IMR-90 (cell line): ENCODE data around the gene HCRTR1. TPM values are rescaled to one million over a fixed set of nuclear protein-coding genes. Genes with fewer than 3 reads are reported as not detected.
A peak's percentile ranks its signal among the peaks of the same experiment; 100 is the strongest.

Experiments used
- ATAC-seq: fragments of 200-7000 bp; cut with Tn5 transposase; 2 replicates; pipeline ENCODE4 v1.9.1; 2020; ENCODE audit warnings: low read depth, mild to moderate bottlenecking, moderate library complexity
- BruUV-seq: library from RNA; stranded (reverse); fragments of 400-500 nt; replicated peaks from 2 replicates; lab custom pipeline; 2021; lab: Mats Ljungman, UMichigan
- CTCF ChIA-PET: fragments of 300-600 bp; formaldehyde crosslinking; extraction: SDS; loops from one replicate; lab custom pipeline; 2021; ENCODE audit warnings: antibody characterized with exemption; lab: Yijun Ruan, JAX
- POLR2A ChIA-PET: fragments of 300-600 bp; sonication (Branson Sonifier 250); formaldehyde crosslinking; loops from one replicate; lab custom pipeline; 2022; ENCODE audit warnings: antibody characterized with exemption; ENCODE audit not compliant: unreplicated experiment; lab: Charles Lee
- DNase-seq: peaks from one replicate; pipeline ENCODE4 v3.0.0; 2013
- H2AFZ ChIP-seq: replicated peaks from 2 replicates; pipeline ENCODE3; 2013; ENCODE audit warnings: low read length, mild to moderate bottlenecking; ENCODE audit not compliant: poor library complexity
- H2AK5ac ChIP-seq: 2 replicates; pipeline ENCODE4 v1.6.1; 2013; ENCODE audit warnings: low read depth, low read length, inconsistent platforms
- H2AK9ac ChIP-seq: replicated peaks from 2 replicates; pipeline ENCODE3; 2013; ENCODE audit warnings: mild to moderate bottlenecking, low read depth, low read length, moderate library complexity; ENCODE audit not compliant: poor library complexity
- H2BK120ac ChIP-seq: 2 replicates; pipeline ENCODE4 v1.6.1; 2013; ENCODE audit warnings: low read depth, low read length, inconsistent platforms
- H2BK15ac ChIP-seq: 3 replicates; pipeline ENCODE4 v1.6.1; 2013; ENCODE audit warnings: low read depth, low read length, inconsistent platforms
- H2BK20ac ChIP-seq: 2 replicates; pipeline ENCODE4 v1.6.1; 2013; ENCODE audit warnings: low read depth, mild to moderate bottlenecking, inconsistent platforms, low read length, moderate library complexity
- H2BK5ac ChIP-seq: 2 replicates; pipeline ENCODE4 v1.6.1; 2013; ENCODE audit warnings: mild to moderate bottlenecking, low read depth, low read length, inconsistent platforms; ENCODE audit not compliant: poor library complexity, severe bottlenecking
- H3K14ac ChIP-seq: replicated peaks from 2 replicates; pipeline ENCODE4 v1.6.1; 2013; ENCODE audit warnings: low read depth, low read length, inconsistent platforms
- H3K18ac ChIP-seq: 2 replicates; pipeline ENCODE4 v1.6.1; 2013; ENCODE audit warnings: low read depth, low read length, control low read depth
- H3K23ac ChIP-seq: 2 replicates; pipeline ENCODE4 v1.6.1; 2013; ENCODE audit warnings: low read depth, low read length, inconsistent platforms
- H3K27ac ChIP-seq: 2 replicates; pipeline ENCODE4 v1.5.1; 2013; ENCODE audit warnings: mild to moderate bottlenecking, control low read depth, low read length; ENCODE audit not compliant: insufficient read depth
- H3K27me3 ChIP-seq: 2 replicates; pipeline ENCODE4 v1.6.1; 2013; ENCODE audit warnings: low read length; ENCODE audit not compliant: control insufficient read depth, insufficient read depth
- H3K36me3 ChIP-seq: 2 replicates; pipeline ENCODE4 v1.6.1; 2013; ENCODE audit warnings: low read length, mixed read lengths; ENCODE audit not compliant: control insufficient read depth, insufficient read depth
- H3K4ac ChIP-seq: 2 replicates; pipeline ENCODE4 v1.6.1; 2013; ENCODE audit warnings: low read depth, low read length, inconsistent platforms
- H3K4me1 ChIP-seq: 2 replicates; pipeline ENCODE4 v1.6.1; 2013; ENCODE audit warnings: low read length, mixed read lengths; ENCODE audit not compliant: control insufficient read depth, insufficient read depth
- H3K4me2 ChIP-seq: 2 replicates; pipeline ENCODE4 v1.6.1; 2013; ENCODE audit warnings: low read depth, mild to moderate bottlenecking, control low read depth, low read length, moderate library complexity
- H3K4me3 ChIP-seq: 2 replicates; pipeline ENCODE4 v1.5.1; 2013; ENCODE audit warnings: low read depth, mild to moderate bottlenecking, control low read depth, low read length, moderate library complexity; ENCODE audit not compliant: insufficient read depth
- H3K56ac ChIP-seq: 2 replicates; pipeline ENCODE4 v1.6.1; 2013; ENCODE audit warnings: low read length, inconsistent platforms; ENCODE audit not compliant: insufficient read depth; ENCODE audit errors: extremely low read depth
- H3K79me1 ChIP-seq, 2 experiments: 2 replicates each; pipeline ENCODE4 v1.6.1; 2013; ENCODE audit warnings: low read length in 2 of 2, inconsistent platforms in 1 of 2, low read depth in 1 of 2
- H3K9ac ChIP-seq: 2 replicates; pipeline ENCODE4 v1.6.1; 2013; ENCODE audit warnings: low read depth, low read length, control low read depth
- H3K9me1 ChIP-seq: 2 replicates; pipeline ENCODE4 v1.6.1; 2013; ENCODE audit warnings: low read length, inconsistent platforms; ENCODE audit not compliant: insufficient read depth
- H3K9me3 ChIP-seq: 2 replicates; pipeline ENCODE4 v1.6.1; 2013; ENCODE audit warnings: low read length; ENCODE audit not compliant: control insufficient read depth, insufficient read depth
- H4K20me1 ChIP-seq: 2 replicates; pipeline ENCODE4 v1.6.1; 2013; ENCODE audit warnings: low read length, inconsistent platforms; ENCODE audit not compliant: insufficient read depth
- H4K5ac ChIP-seq: 2 replicates; pipeline ENCODE4 v1.6.1; 2013; ENCODE audit warnings: mild to moderate bottlenecking, low read depth, low read length, control low read depth
- H4K8ac ChIP-seq, 2 experiments: 2 replicates each; pipeline ENCODE4 v1.6.1; 2013; ENCODE audit warnings: low read depth in 2 of 2, low read length in 2 of 2, control low read depth in 1 of 2, inconsistent platforms in 1 of 2
- H4K91ac ChIP-seq: 2 replicates; pipeline ENCODE4 v1.6.1; 2013; ENCODE audit warnings: low read depth, low read length, inconsistent platforms; ENCODE audit not compliant: insufficient read depth
- CEBPB ChIP-seq: IDR thresholded peaks from 2 replicates; pipeline ENCODE4 v1.6.1; 2012; ENCODE audit warnings: low read depth, low read length, improper control_type of control experiment
- ELK1 ChIP-seq: fragments of 150-350 bp; IDR thresholded peaks from 2 replicates; pipeline ENCODE4 v1.6.1; 2016; ENCODE audit warnings: low read depth, mild to moderate bottlenecking, low read length, moderate library complexity, borderline replicate concordance
- MXI1 ChIP-seq: IDR thresholded peaks from 2 replicates; pipeline ENCODE4 v1.6.1; 2012; ENCODE audit warnings: low read depth, mild to moderate bottlenecking, low read length, moderate library complexity, borderline replicate concordance
- SMC3 ChIP-seq: fragments of 150-350 bp; IDR thresholded peaks from 2 replicates; pipeline ENCODE4 v1.6.1; 2016; ENCODE audit warnings: low read depth, mild to moderate bottlenecking, antibody characterized with exemption, low read length, moderate library complexity
- WGBS, 2 experiments: methylation state at CpG; one replicate each; pipeline versions ENCODE4 v1.1.5 to v1.1.7; 2013; ENCODE audit warnings: missing lambda C conversion rate in 2 of 2; ENCODE audit not compliant: insufficient read length in 1 of 2; ENCODE audit errors: extremely low coverage in 2 of 2; 5-methylcytosine and 5-hydroxymethylcytosine counted together
- dilution Hi-C: fragments of 300-500 bp; cut with HindIII; formaldehyde crosslinking; loops from one replicate; pipeline ENCODE4 v1.14.3; 2018; ENCODE audit warnings: low sequenced_read_pairs; ENCODE audit not compliant: unreplicated experiment
- in situ Hi-C: fragments of 300-500 bp; cut with MboI; formaldehyde crosslinking; loops from 3 replicates; pipeline ENCODE4 v1.14.3; 2019; ENCODE audit warnings: low sequenced_read_pairs, inconsistent platforms, mixed read lengths
- intact Hi-C: fragments of 100-400 bp; cut with micrococcal nuclease; formaldehyde crosslinking; loops from 2 replicates; pipeline ENCODE4 v1.10.0; 2022
- polyA plus RNA-seq, 3 experiments: library from polyadenylated mRNA; depleted of rRNA; stranded (reverse); fragments of >200 nt; gene quantifications; 2 replicates each; pipeline ENCODE4 v1.2.3, GENCODE V29; 2012; ENCODE audit warnings: low replicate concordance in 1 of 3
- total RNA-seq: library from RNA; depleted of rRNA; stranded (reverse); fragments of >200 nt; gene quantifications from 2 replicates; pipeline ENCODE4 v1.2.3, GENCODE V29; 2012

HCRTR1 gene
- total and polyA plus RNA-seq, 2 of the 4 experiments (the other 2 are of a cell fraction): not detected

- H3K4me3 ChIP-seq: no peak overlapping the region
- no peak overlapping the region for H2BK120ac ChIP-seq
- no CpG with 5 or more reads among the region's 11 CpGs for WGBS, 2 experiments
- H2AFZ ChIP-seq: no peak overlapping the region
- H4K5ac ChIP-seq: no peak overlapping the region
- H3K4me2 ChIP-seq: no peak overlapping the region
- H3K14ac ChIP-seq: no peak overlapping the region
- H3K9me3 ChIP-seq: no peaks in the 10 kb centered on the region
- H3K9ac ChIP-seq: no peak overlapping the region
- no peak overlapping the region for H3K4ac ChIP-seq
- no peak overlapping the region for H4K91ac ChIP-seq
- H3K27me3 ChIP-seq: no peaks in the 10 kb centered on the region
- peaks cover 11% of the 10 kb centered on the region for H3K9me1 ChIP-seq
- BruUV-seq: no TSS peak
- intact Hi-C loops (no loop called here), dilution Hi-C loops (no loop called here), in situ Hi-C loops (no loop called here)
- ChIA-PET POLR2A (no interaction called here), CTCF (no interaction called here)
- peaks cover 5% of the 10 kb centered on the region for H4K20me1 ChIP-seq
- peaks cover 28% of the 10 kb centered on the region for H3K4me1 ChIP-seq
- H2AK9ac ChIP-seq: no peak overlapping the region
- DNase-seq (no peak), ATAC-seq (no peak)
- no peak overlapping the region for H2BK15ac ChIP-seq
- no peaks in the 10 kb centered on the region for H3K36me3 ChIP-seq
- H2AK5ac ChIP-seq: no peak overlapping the region
- H3K23ac ChIP-seq: no peak overlapping the region
- no peak overlapping the region for H3K18ac ChIP-seq
- H2BK5ac ChIP-seq: no peak overlapping the region
- no peak overlapping the region for H4K8ac ChIP-seq
- H2BK20ac ChIP-seq: no peak overlapping the region
- no peak overlapping the region for H3K56ac ChIP-seq
- H3K79me1 ChIP-seq: no peaks in the 10 kb centered on the region
- H3K27ac ChIP-seq: no peak overlapping the region
- TF ChIP-seq SMC3: no peak
- peak; percentile 52; the same call in 1 of the 2 replicates for TF ChIP-seq CEBPB
- no peak for TF ChIP-seq ELK1
- no peak for TF ChIP-seq MXI1
These were observed 41.9 kb upstream of the HCRTR1 start for GRCh38 chr1:31575369-31576140.
